HG03469 (cell line): ENCODE data around the gene EIF5B.
A peak's percentile ranks its signal among the peaks of the same experiment; 100 is the strongest.
"Not testable (repeated sequence)": the region's sequence is repeated elsewhere in the genome, so short reads cannot be mapped to it uniquely, and the experiment has no call there.

Experiments
- ATAC-seq: cut with Tn5 transposase; IDR thresholded peaks from one replicate; pipeline ENCODE4 v1.9.1; 2021; ENCODE audit warnings: mild to moderate bottlenecking, moderate library complexity, moderate number of reproducible peaks; ENCODE audit not compliant: unreplicated experiment

EIF5B gene, protein sequence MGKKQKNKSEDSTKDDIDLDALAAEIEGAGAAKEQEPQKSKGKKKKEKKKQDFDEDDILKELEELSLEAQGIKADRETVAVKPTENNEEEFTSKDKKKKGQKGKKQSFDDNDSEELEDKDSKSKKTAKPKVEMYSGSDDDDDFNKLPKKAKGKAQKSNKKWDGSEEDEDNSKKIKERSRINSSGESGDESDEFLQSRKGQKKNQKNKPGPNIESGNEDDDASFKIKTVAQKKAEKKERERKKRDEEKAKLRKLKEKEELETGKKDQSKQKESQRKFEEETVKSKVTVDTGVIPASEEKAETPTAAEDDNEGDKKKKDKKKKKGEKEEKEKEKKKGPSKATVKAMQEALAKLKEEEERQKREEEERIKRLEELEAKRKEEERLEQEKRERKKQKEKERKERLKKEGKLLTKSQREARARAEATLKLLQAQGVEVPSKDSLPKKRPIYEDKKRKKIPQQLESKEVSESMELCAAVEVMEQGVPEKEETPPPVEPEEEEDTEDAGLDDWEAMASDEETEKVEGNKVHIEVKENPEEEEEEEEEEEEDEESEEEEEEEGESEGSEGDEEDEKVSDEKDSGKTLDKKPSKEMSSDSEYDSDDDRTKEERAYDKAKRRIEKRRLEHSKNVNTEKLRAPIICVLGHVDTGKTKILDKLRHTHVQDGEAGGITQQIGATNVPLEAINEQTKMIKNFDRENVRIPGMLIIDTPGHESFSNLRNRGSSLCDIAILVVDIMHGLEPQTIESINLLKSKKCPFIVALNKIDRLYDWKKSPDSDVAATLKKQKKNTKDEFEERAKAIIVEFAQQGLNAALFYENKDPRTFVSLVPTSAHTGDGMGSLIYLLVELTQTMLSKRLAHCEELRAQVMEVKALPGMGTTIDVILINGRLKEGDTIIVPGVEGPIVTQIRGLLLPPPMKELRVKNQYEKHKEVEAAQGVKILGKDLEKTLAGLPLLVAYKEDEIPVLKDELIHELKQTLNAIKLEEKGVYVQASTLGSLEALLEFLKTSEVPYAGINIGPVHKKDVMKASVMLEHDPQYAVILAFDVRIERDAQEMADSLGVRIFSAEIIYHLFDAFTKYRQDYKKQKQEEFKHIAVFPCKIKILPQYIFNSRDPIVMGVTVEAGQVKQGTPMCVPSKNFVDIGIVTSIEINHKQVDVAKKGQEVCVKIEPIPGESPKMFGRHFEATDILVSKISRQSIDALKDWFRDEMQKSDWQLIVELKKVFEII

DNA sequence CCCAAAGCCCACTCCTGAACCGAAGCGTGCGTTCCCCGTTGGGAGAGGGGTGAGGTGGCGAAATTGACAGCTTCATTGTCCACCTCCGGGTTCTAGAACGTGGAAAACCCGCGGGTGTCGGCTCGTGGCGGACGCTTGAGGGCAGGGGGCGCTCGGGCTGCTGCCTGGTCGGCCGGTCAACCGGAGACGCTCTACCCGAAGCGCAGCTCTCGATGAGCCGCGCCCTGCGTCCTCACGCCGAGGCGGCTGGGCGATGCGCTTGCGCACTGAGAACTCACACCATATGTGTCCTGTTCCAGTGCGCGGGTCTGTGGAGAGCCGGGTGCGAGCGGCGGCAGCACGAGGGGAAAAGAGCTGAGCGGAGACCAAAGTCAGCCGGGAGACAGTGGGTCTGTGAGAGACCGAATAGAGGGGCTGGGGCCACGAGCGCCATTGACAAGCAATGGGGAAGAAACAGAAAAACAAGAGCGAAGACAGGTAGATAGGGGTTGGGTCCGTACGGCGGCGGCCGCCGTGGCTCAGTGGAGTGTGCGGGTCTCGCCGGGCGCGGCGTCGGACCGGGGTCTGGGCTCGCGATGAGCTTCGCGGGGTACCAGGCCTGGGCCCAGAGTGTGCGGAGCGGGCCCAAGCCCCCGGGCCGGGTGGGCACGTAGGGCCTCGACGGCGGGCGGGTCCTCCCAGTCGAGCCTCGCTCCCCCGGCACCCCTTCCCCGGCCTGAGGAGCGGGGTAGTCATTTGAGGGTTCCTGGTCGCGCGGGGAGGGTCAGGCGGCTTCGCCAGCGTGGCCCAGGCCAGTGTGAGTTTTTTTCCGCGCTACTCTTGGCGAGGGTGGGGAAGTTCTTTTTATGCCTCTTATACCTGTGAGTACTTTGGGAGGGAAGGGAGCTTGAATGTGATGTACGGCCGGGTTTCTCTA, at the start of gene EIF5B:
EIF5B (plus strand) TSS at position 277 of the 916 bp plus-strand sequence; CDS start at position 443, 166 bp downstream.
- ATAC-seq: peak; percentile 62

DNA sequence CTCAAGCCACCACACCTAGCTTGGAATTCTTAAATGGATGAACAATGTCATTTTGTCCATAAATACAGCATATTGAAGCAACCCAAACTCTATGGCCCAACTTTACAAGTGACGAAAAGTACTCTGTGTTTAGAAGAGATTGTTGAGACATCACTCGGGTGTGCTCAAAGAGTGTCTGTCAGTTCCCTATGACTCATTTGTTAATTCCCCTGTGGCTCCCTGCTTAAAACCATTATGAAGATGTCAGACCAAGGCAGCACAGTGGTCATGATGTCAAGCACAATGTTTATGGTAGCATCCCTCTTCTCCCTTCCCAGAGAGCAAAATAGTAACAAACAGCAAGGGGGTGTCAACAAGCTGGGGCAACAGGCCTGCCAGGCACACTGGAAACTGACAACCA, 39.2 kb upstream of the EIF5B start:
- no peak for ATAC-seq

DNA sequence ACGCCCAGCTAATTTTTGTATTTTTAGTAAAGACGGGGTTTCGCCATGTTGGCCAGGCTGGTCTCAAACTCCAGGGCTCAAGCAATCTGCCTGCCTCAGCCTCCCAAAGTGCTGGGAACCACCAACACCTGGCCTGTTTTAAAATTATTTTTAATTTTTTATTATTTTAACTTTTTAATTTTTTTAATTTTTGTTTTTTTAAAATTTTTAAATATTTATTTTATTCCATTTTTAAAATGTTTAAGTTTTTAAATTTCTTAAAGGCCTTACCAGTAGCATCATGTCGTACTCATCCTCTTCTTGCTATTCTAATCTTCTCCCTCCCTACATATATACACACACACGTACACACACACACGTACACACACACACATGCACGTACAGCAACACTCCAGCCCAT, 37.6 kb upstream of the EIF5B start:
- no peak for ATAC-seq

DNA sequence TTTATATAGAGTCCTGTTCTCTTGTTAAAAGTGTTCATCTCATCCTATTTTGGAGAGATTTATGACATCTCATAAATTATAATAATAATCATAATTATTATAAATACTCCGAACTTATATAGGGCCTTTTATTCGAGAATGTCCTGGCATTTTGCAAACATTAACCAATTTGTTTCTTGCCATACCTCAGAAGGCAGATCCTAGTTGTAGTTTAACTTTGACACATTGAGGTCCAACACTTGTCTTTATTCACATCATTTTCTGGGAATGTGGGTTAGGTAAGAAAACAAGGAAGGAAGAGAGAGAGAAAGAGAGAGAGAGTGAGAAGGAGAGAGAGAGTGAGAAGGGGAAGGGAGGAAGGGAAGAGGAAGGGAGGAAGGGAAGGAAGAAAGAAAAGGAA, 36.1 kb upstream of the EIF5B start, which contains the start of gene LYG1:
LYG1 (minus strand) TSS at position 101 of the 400 bp plus-strand sequence. CDS start 5,527 bp downstream, outside the sequence.
- not testable (repeated sequence) for ATAC-seq

DNA sequence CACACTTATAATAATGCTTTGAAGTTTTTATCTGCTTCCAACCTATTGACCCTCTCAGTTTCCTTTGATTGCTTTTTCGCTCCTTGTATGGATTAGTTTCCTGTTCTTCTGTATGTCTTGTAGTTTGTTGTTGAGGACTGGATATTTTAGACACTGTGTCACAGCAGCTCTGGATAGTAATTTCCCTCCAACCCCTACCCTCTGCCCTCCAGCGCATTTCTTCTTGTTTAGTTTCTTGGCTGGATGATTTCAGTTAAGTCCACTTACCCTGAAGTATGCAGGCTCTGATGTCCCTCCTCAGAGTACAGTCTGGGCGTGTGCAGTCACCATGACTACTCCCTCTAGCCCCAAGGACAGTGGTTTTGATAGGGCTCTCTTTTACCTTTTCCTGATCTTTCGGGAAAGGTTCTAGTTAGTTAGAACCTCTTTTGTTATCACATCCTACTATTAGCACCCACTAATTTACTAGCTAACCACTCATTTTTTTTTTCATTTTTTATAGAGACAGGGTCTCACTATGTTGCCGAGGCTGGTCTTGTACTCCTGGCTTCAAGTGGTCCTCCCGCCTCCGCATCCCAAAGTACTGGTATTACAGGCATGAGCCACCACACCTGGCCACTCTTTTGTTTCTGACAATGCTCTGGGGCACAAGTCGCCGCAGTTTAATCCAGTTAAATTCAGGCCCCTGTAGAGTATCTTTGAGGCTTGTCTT, 19.9 kb upstream of the EIF5B start:
- no peak for ATAC-seq

DNA sequence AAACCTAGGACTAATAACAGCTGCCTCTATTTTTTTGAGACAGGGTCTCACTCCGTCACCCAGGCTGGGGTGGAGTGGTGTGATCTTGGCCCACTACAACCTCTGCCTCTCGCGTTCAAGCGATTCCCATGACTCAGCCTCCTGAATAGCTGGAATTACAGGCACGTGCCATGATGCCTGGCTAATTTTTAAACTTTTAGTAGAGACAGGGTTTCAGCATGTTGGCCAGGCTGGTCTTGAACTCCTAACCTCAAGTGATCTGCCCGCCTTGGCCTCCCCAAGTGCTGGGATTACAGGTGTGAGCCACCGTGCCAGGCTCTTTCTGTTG, 19.4 kb upstream of the EIF5B start:
- not testable (repeated sequence) for ATAC-seq

DNA sequence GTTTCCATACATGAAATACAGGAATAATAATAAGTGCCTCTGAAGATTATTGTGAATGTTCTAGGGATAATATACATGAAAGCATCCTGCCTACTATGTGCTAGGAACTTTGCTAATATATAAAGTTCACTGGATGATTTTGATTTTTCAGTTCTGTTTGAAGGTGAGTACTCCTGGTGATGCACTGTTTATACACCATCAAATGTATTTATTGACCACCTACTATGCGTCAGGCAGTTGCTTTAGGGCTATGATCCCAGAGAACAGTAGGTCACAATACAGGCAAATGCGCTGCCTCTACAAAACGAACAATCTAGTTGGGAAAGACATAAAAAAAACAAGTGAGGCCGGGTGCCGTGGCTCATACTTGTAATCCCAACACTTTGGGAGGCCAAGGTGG, 11.8 kb upstream of the EIF5B start:
- ATAC-seq: no peak

DNA sequence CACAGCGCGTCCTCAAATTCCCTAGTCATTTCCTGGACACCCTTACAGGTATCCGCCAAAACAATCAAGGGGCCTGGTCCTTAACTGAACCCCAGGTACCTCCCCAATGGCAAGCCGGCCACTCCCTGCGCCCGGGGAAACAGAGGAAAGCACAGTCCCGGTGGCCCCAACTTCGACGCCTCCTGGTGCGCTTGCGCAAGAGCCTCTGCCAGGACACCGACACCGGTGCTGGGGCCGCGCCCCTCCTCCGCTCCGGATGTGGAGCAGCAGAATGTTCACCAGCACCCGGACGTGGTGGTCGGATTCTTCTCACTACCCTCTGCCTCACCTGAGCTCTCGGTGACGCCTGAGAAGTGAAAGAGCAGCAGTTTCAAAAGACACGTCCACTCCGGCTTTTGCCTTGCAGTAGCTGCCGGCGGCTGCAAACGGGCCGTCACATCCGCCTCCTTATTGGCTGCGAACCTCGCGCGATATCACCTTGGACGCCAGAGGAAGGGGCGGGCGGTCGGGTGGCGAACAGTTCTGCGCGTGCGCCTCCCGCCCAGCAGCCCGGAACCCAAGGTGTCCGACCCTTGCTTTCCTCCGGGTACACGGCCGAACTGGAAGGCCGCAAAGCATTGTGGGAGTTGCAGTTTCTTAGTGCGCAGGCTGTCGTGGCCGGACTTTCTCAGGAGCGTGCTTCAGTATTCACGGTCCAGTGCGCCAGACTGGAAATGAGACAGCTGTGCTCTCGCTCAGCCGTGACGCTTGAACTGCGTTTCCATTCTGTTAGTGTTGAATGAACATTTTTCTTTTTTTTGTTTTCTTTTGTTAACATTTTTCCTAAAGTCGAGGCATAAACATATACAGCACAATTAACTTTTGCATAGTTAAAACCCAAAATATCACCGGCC, 1.0 kb upstream of the EIF5B start, which contains the start of gene TXNDC9:
TXNDC9 (minus strand) TSS at position 423 of the 893 bp plus-strand sequence. CDS start 3,123 bp downstream, outside the sequence.
- peak; percentile 43 for ATAC-seq

DNA sequence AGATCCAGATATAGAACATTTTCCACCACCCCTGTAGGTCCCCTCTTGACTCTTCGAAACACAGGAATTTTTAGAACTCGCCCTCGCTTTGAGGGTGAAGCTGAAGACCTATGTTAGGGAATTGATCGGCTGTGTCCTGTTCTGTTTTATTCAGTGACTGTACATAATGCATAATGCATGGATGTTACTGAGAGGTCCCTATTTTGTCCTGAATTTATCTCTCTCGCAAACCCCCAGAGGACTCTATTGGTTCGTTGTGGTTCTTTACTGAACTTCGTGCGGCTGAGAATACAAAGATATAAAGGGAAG, 431 bp upstream of the EIF5B start:
- ATAC-seq: peak; percentile 2

DNA sequence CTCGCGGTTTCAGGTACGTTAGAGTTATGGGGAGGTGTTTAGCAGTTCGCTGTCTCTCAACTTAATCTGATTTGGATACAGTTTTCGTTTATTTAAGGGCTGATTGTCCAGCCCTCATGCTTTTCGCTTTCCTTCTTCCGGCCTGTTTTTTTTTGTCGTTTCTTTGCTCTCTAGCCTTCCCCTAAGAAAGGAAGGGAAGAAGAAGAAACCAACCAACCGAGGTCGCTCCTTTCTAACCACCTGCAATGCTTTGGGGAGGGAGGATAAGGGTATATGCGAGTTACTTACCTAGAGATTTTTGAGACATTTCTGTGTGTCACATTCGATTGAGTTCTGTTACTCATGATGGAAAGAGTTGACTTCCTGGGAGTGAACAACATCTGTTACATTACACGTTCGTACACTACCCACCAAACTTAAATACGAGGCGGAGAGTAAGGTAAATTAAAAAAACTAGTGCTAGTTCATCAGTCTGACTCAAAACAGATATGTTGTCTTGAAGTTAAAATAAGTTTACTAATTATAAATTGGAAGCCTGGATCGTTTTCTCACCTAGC, 918 bp downstream of the EIF5B start:
- no peak for ATAC-seq

DNA sequence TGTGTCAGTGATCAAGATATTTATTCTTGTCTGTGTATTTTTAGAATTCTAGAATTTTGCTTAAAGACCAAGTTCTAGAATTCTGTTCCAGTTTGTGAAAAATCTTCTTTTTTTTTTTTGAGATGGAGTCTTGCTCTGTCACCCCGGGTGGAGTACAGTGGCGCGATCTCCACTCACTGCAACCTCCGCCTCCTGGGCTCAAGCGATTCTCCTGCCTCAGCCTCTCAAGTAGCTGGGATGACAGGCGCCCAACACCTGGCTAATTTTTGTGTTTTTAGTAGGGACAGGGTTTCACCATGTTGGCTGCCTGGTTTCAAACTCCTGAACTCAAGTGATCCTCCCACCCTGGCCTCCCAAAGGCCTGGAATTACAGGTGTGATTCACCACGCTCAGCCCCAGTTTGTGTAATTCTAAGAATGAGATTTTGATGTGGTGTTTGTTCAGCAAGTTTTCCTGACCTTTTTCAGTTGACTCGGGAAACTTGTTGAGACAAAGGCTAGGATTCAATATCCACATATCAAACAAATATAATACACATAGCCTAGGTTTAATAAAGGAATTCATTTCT, 3.6 kb downstream of the EIF5B start:
- ATAC-seq: no peak

DNA sequence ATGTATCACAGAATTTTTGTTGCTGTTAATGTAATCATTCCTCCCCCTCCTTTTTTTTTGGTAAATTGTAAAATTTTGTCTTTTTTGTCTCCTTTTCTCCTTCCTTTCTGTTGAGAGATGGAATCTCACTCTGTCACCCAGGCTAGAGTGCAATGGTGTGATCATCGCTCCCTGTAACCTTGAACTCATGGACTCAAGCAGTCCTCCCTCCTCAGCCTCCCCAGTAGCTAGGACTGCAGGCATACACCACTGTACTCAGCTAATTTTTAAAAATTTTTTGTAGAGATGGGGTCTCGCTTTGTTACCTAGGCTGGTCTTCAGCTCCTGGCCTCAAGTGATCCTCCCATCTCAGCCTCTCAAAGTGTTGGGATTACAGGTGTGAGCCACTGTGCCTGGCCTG, 5.3 kb downstream of the EIF5B start:
- no peak for ATAC-seq

DNA sequence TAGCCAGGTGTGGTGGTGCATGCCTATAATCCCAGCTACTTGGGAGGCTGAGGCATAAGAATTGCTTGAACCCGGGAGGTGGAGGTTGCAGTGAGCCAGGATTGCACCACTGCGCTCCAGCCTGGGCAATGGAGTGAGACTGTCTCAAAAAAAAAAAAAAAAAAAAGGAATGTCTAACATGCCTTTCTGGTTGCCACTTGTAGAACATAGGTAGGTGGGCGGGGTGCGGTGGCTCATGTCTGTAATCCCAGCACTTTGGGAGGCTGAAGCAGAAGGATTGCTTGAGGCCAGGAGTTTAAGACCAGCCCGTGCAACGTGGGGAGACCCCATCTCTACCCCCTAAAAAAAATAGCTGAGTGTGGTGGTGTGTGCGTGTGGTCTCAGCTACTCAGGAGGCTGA, 8.3 kb downstream of the EIF5B start:
- ATAC-seq: not testable (repeated sequence)

DNA sequence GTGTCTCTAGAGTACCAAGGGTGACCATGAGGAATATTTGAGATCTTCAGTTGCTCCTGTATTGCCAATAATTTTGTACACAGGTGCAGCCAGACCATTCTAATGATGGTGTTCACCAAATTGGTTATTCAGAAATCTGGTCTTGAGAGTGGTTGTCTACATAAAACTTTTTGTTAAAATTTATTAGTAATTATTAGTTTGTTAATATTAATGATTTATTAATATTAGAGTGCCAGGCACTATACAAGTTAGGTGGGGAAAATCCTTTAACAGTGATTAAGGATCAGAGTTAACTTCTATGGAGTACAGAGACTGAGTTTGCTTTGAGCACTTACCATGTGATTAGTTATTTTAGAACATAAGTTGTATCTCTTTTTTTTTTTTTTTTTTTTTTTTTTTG, 9.0 kb downstream of the EIF5B start:
- ATAC-seq: no peak

DNA sequence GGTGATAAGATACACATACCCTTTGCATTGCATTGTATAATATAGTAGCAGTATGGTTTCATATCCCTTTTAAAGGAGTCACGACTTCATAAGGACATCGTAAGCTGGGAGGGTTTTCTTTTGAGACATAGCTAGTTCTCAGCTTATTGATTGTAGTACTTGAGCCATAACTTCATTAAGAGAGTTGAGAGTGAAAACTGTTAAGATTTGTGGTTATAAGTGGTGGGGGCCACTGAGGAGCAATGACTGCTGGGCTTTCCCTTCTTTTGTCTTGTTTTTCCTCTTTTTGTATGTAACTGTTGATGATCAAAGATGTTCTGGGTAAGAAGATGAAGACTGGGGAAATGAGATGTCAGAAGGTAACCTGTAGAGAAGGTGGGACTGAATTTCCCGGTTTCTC, 11.0 kb downstream of the EIF5B start:
- ATAC-seq: no peak

DNA sequence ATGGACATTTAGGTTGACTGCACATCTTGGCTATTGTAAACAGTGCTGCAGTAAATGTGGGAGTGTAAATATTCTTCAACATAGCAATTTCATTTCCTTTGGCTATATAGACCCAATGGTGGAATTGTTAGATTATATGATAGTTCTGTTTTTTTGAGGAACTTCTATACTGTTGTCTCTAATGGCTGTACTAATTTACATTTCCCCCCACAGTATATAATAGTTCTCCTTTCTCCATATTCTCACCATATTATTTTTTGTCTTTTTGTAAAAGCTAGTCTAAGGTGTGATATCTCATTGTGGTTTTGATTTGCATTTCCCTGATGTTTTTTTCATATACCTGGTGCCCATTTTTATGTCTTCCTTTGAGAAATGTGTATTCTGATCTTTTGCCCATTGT, 13.0 kb downstream of the EIF5B start:
- no peak for ATAC-seq

DNA sequence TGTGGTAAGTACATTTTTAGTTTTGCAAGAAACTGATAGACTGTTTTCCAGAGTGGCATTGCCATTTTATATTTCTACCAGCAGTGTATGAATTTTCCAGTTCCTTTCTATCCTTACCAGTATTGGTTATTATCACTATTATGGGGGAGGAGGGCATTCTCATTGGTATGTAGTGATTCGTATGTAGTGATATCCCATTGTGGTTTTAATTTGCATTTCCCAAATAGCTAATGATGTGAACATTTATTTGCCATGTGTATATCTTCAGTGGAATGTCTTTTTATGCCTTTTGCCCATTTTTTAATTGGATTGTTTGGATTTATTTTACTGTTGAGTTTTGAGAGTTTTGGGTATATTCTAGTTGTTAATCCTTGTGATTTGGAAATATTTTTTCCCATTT, 16.9 kb downstream of the EIF5B start:
- ATAC-seq: no peak

DNA sequence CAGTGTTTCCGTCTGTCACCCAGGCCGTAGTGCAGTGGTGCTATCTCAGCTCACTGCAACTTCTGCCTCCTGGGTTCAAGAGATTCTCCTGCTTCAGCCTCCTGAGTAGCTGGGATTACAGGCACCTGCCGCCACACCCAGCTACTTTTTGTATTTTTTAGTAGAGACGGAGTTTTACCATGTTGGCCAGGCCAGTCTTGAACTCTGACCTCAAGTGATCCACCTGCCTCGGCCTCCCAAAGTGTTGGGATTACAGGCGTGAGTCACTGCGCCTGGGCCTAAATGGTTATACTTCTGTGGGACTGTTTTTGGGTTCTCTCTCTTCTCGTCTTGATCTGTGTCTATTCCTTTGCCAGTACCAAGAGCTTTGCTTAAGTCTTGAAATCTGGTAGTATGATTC, 17.6 kb downstream of the EIF5B start:
- not testable (repeated sequence) for ATAC-seq
